HL-60 (cell line): ENCODE results near the gene ATP2B2.

Source experiments
- CTCF ChIP-seq: IDR thresholded peaks from one replicate; pipeline ENCODE4 v1.5.1; 2011; ENCODE audit warnings: low read length, control low read depth, inconsistent platforms; ENCODE audit not compliant: insufficient read depth
- POLR2AphosphoS5 ChIP-seq: IDR thresholded peaks from 2 replicates; pipeline ENCODE4 v1.6.1; 2012; ENCODE audit warnings: low read depth

- no peak; the same call in 1 of the 2 replicates for TF ChIP-seq POLR2AphosphoS5
- TF ChIP-seq CTCF, result no peak
Observed at GRCh38 chr3:10289787-10290355, 215.5 kb downstream of the ATP2B2 start.
